ENCODE data around the gene DPH5.

DPH5 gene

DNA sequence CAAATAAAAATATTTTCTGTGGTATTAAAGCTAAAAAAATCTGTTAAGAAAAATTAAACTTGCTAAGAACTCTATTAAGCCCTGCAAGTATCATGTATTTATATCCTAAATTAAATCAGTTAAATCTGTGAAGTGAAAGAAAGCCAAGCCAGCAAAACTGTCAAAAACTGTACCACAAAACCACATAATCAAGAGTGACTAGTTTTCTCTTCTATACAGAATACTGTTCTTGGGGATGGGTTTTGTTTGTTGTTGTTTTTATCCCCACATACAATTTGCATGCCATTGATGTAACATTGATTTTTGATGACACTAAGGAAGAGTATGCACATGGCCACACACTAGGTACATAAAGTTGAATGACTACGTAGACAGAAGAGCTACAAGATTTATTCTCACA lies 20.4 kb downstream of the DPH5 start:
- H3K4me3 ChIP-seq (ENCODE audit: low read length) = no peak overlapping the region
- TF ChIP-seq CTCF (IDR thresholded peaks at IDR 0.05; ENCODE audit: insufficient read depth, low read depth, low read length, missing control alignments) = no peak
- no peak for DNase-seq (ENCODE audit: low read depth)

DNA sequence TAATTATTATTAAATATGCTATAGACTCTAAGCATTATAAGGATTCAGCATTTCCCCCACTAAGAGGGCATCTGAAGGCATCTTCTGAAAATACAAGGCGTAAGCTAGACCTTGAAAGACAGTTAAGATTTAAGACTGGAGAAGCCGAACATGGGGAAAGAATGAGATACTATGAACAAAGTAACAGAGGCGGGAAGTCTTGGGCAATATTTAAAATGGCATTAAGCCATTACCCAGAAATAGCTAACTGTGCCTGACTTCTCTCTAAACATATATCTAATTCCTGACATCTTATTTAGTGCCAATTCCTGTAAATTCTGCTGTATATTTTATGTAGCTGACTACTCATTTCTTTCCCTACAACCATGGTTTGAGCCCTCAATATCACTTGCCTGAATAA lies 20.9 kb downstream of the DPH5 start:
- DNase-seq (ENCODE audit: low read depth) = peak; percentile 13
- TF ChIP-seq CTCF (IDR thresholded peaks at IDR 0.05; ENCODE audit: insufficient read depth, low read depth, low read length, missing control alignments) = no peak
- no peak overlapping the region for H3K4me3 ChIP-seq (ENCODE audit: low read length)

GRCh38 chr1:101004061-101004460 lies 21.5 kb downstream of the DPH5 start:
- DNase-seq (ENCODE audit: low read depth) = peak; percentile 87
- TF ChIP-seq CTCF (IDR thresholded peaks at IDR 0.05; ENCODE audit: insufficient read depth, low read depth, low read length, missing control alignments) = no peak
- no peak overlapping the region for H3K4me3 ChIP-seq (ENCODE audit: low read length)

- peak; percentile 66 for DNase-seq (ENCODE audit: low read depth)
- no peak overlapping the region for H3K4me3 ChIP-seq (ENCODE audit: low read length)
- TF ChIP-seq CTCF (IDR thresholded peaks at IDR 0.05; ENCODE audit: insufficient read depth, low read depth, low read length, missing control alignments) = no peak
Measured at GRCh38 chr1:101003012-101003650, 22.5 kb downstream of the DPH5 start.

DNA sequence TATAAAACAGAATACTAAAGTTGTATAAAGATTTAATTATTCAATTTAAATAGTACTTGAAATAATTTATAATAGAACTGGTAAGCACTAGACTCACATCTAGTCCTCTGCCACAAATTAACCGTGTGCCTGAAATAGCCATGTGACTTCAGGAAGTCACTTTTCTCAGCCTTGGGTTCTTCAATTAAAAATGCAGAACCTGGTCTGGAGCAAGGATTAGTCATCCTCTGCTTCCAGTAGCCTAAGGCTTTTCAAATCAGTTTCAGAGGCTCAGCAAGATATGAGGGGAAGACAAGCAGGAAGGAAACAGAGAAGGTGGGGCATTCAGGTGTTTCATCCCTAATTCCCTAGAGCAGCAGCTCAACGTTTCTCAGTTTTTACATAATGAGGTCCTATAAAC lies 23.0 kb downstream of the DPH5 start:
- H3K4me3 ChIP-seq (ENCODE audit: low read length) = no peak overlapping the region
- DNase-seq (ENCODE audit: low read depth) = peak; percentile 77
- no peak for TF ChIP-seq CTCF (IDR thresholded peaks at IDR 0.05; ENCODE audit: insufficient read depth, low read depth, low read length, missing control alignments)

GRCh38 chr1:101000131-101000873 lies 25.3 kb downstream of the DPH5 start:
- H3K4me3 ChIP-seq (ENCODE audit: low read length) = no peak overlapping the region
- TF ChIP-seq CTCF (IDR thresholded peaks at IDR 0.05; ENCODE audit: insufficient read depth, low read depth, low read length, missing control alignments) = no peak
- no peak for DNase-seq (ENCODE audit: low read depth)

GRCh38 chr1:100998426-100998825 lies 27.2 kb downstream of the DPH5 start:
- H3K4me3 ChIP-seq (ENCODE audit: low read length) = no peak overlapping the region
- DNase-seq (ENCODE audit: low read depth) = no peak
- TF ChIP-seq CTCF (IDR thresholded peaks at IDR 0.05; ENCODE audit: insufficient read depth, low read depth, low read length, missing control alignments) = no peak
